ENCODE results near the gene LOXL3. TPM values are rescaled to one million over a fixed set of nuclear protein-coding genes. Genes with fewer than 3 reads are reported as not detected.

Gene LOXL3
- total RNA-seq, 1 experiment from 2014 or later: 4.1 TPM

GRCh38 chr2:74537140-74537539 lies 16.6 kb downstream of the LOXL3 start:
- no peak overlapping the region for H3K27ac ChIP-seq (ENCODE audit: low read depth, low read length)
- no peaks in the 10 kb centered on the region for H3K9me3 ChIP-seq (ENCODE audit: control insufficient read depth in 1 of 2, insufficient read depth in 1 of 2, low read depth in 1 of 2, low read length in 2 of 2)
- H2AFZ ChIP-seq (ENCODE audit: low read depth, low read length, poor library complexity, severe bottlenecking): no peak overlapping the region
- no peaks in the 10 kb centered on the region for H3K27me3 ChIP-seq (ENCODE audit: insufficient read depth, low read length)
- POLR2A ChIA-PET: no interaction called here
- no peaks in the 10 kb centered on the region; a peak in 1 of 4 replicates for H3K36me3 ChIP-seq (ENCODE audit: control insufficient read depth in 1 of 2, insufficient read depth in 2 of 2, low read length in 2 of 2)
- intact Hi-C loops (cut with micrococcal nuclease): no loop called here
- TF ChIP-seq SP1 (IDR thresholded peaks at IDR 0.05; ENCODE audit: low read depth): no peak
- TF ChIP-seq SRF (IDR thresholded peaks at IDR 0.05; ENCODE audit: low read depth): no peak
- no peak for TF ChIP-seq CEBPB (IDR thresholded peaks at IDR 0.05; ENCODE audit: low read depth)
- no peak for TF ChIP-seq EZH2 (IDR thresholded peaks at IDR 0.05)
- TF ChIP-seq ELF1 (IDR thresholded peaks at IDR 0.05; ENCODE audit: borderline replicate concordance, low read depth): no peak
- TF ChIP-seq TCF7L2 (IDR thresholded peaks at IDR 0.05; ENCODE audit: borderline replicate concordance, extremely low read depth, insufficient read depth, insufficient read length): no peak
- TF ChIP-seq RAD21 (IDR thresholded peaks at IDR 0.05; ENCODE audit: low read depth): no peak
- TF ChIP-seq EGR1 (IDR thresholded peaks at IDR 0.05; ENCODE audit: low read depth): no peak
- TF ChIP-seq SIN3A (IDR thresholded peaks at IDR 0.05; ENCODE audit: low read depth): no peak
- TF ChIP-seq CBX3 (IDR thresholded peaks at IDR 0.05; ENCODE audit: low read depth): no peak
- no peak for TF ChIP-seq ATF3 (IDR thresholded peaks at IDR 0.05)
- no peak for TF ChIP-seq ZBTB33 (IDR thresholded peaks at IDR 0.05; ENCODE audit: extremely low read depth, insufficient replicate concordance, low read length)
- H3K9ac ChIP-seq (ENCODE audit: low read length): no peak overlapping the region
- H3K4me3 ChIP-seq (replicated peaks in 1 of 2; ENCODE audit: low read depth in 1 of 2, low read length in 2 of 2): no peak overlapping the region
- DNase-seq (ENCODE audit: low read depth, low spot score) (no peak), ATAC-seq (no peak)
- no peaks in the 10 kb centered on the region for H3K4me1 ChIP-seq (ENCODE audit: control insufficient read depth in 1 of 2, insufficient read depth in 2 of 2, low read length in 2 of 2)
- CTCF ChIA-PET: no interaction called here
- no TSS peak for BruUV-seq (replicated peaks)
- no peaks in the 10 kb centered on the region for H3K79me2 ChIP-seq (ENCODE audit: insufficient read depth, low read length)
- H3K9me2 ChIP-seq (ENCODE audit: insufficient read depth): no peaks in the 10 kb centered on the region
- H3K4me2 ChIP-seq (ENCODE audit: low read length): no peak overlapping the region
- RAD21 ChIA-PET (ENCODE audit: low non-redundant PET in 1 of 2, low total read pairs in 2 of 2, uncharacterized antibody in 2 of 2, unreplicated experiment in 2 of 2): no interaction called here
- H4K20me1 ChIP-seq (ENCODE audit: insufficient read depth): no peaks in the 10 kb centered on the region
